Caco-2 (cell line): Measurements from ENCODE around the gene COL21A1. TPM values are rescaled to one million over a fixed set of nuclear protein-coding genes. Genes with fewer than 3 reads are reported as not detected.

Source experiments
- BruUV-seq: library from RNA; stranded (reverse); fragments of 400-500 nt; replicated peaks from 2 replicates; lab custom pipeline; 2021; lab: Mats Ljungman, UMichigan
- CTCF ChIA-PET: fragments of 300-600 bp; sonication (Branson Sonifier 250); formaldehyde crosslinking; loops from one replicate; lab custom pipeline; 2022; ENCODE audit warnings: antibody characterized with exemption; lab: Charles Lee
- POLR2A ChIA-PET: fragments of 300-600 bp; sonication (Branson Sonifier 250); formaldehyde crosslinking; loops from one replicate; lab custom pipeline; 2022; ENCODE audit warnings: antibody characterized with exemption; lab: Charles Lee
- DNase-seq, 2 experiments: peaks; one replicate each; pipeline versions ENCODE4 v3.0.0 to v3.0.0-alpha.2; 2020 to 2022
- H3K27me3 ChIP-seq: replicated peaks from 2 replicates; pipeline ENCODE4 v1.6.0; 2011; ENCODE audit warnings: low read length; ENCODE audit not compliant: control insufficient read depth, insufficient read depth
- H3K36me3 ChIP-seq: 2 replicates; pipeline ENCODE4 v1.5.1; 2011; ENCODE audit warnings: low read length; ENCODE audit not compliant: control insufficient read depth, insufficient read depth
- H3K4me1 ChIP-seq: fragments of 250-450 bp; sonication (Bioruptor Pico); 2 replicates; pipeline ENCODE4 v1.5.1; 2020; ENCODE audit warnings: mild to moderate bottlenecking
- H3K4me3 ChIP-seq: 2 replicates; pipeline ENCODE4 v1.5.1; 2011; ENCODE audit warnings: low read depth, mild to moderate bottlenecking, control low read depth, low read length
- H3K9me3 ChIP-seq: fragments of 250-450 bp; sonication (Bioruptor Pico); 2 replicates; pipeline ENCODE4 v1.5.1; 2020; ENCODE audit warnings: mild to moderate bottlenecking, moderate library complexity
- H3K27ac Mint-ChIP-seq: one replicate; pipeline ENCODE4 v1.8.0; 2022; ENCODE audit warnings: mixed read lengths; ENCODE audit not compliant: unreplicated experiment
- H3K27me3 Mint-ChIP-seq: one replicate; pipeline ENCODE4 v1.8.0; 2022; ENCODE audit warnings: mixed read lengths; ENCODE audit not compliant: insufficient read depth, unreplicated experiment
- H3K36me3 Mint-ChIP-seq: one replicate; pipeline ENCODE4 v1.8.0; 2022; ENCODE audit warnings: mild to moderate bottlenecking, mixed read lengths; ENCODE audit not compliant: insufficient read depth, unreplicated experiment
- H3K4me1 Mint-ChIP-seq: one replicate; pipeline ENCODE4 v1.8.0; 2022; ENCODE audit warnings: low read depth, mixed read lengths; ENCODE audit not compliant: unreplicated experiment
- H3K4me3 Mint-ChIP-seq: one replicate; pipeline ENCODE4 v1.8.0; 2022; ENCODE audit warnings: mild to moderate bottlenecking, moderate library complexity, mixed read lengths; ENCODE audit not compliant: unreplicated experiment
- H3K9me3 Mint-ChIP-seq: one replicate; pipeline ENCODE4 v1.8.0; 2022; ENCODE audit warnings: mixed read lengths; ENCODE audit not compliant: unreplicated experiment
- intact Hi-C: fragments of 100-400 bp; cut with micrococcal nuclease; formaldehyde crosslinking; loops from one replicate; pipeline ENCODE4 v1.10.0; 2022; ENCODE audit not compliant: unreplicated experiment
- total RNA-seq: library from RNA; stranded (reverse); gene quantifications from 2 replicates; pipeline ENCODE4 v1.2.3, GENCODE V29; 2022
- TF ChIP-seq, protein P1 (sequence below), 2 experiments: fragments of 200-600 bp in 1 of 2; IDR thresholded peaks; 1 replicate in 1 of 2; 2 replicates in 1 of 2; pipeline versions ENCODE4 v1.5.1 to v1.8.0; 2011 to 2022; ENCODE audit warnings: antibody characterized with exemption in 1 of 2, control low read depth in 1 of 2, inconsistent platforms in 1 of 2, low read depth in 1 of 2, low read length in 1 of 2, mild to moderate bottlenecking in 1 of 2, moderate library complexity in 1 of 2; ENCODE audit not compliant: insufficient read depth in 1 of 2, severe bottlenecking in 1 of 2, unreplicated experiment in 1 of 2

Gene COL21A1
- total RNA-seq, 1 experiment from 2014 or later: 1.3 TPM

DNA sequence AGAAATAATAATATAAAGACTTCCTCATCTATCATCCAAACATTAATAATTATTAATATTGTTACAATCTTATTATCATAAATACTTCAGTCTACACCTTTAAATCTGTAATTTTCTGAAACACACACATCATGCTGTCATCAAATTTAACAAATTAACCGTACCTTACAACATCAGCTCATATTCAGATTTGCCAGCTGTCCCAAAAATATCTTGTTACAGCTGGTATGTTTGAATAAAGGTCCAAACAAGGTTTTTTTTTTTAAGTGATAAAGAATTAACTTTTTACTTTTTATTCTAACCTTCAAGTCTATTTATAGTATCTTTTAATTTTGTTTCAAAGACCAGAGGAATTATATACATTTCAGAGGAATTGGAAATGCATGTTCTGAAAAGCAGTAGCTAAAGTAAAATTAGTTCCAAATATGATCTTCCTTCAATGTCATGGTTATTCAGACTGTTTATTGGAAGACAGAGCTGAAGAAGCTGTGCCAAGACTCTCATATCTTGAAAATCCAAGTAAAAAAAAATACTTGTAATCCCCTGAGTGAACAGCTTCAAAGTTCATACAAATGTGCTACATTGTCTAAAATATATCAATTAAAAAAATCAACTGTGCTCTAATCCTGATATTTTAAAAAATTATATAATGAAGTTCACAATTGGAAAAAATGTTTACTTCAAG lies 210.3 kb downstream of the COL21A1 start:
- Histone ChIP-seq H3K9me3 (no peaks in the 10 kb centered on the region), H3K27me3 (no peaks in the 10 kb centered on the region), H3K36me3 (no peaks in the 10 kb centered on the region), H3K4me3 (no peak overlapping the region), H3K4me1 (no peaks in the 10 kb centered on the region)
- ChIA-PET POLR2A (no interaction called here), CTCF (no interaction called here)
- Mint-ChIP-seq H3K36me3 (no peaks in the 10 kb centered on the region), H3K4me1 (no peaks in the 10 kb centered on the region), H3K27ac (no peak overlapping the region), H3K27me3 (peaks cover 4% of the 10 kb centered on the region), H3K9me3 (no peaks in the 10 kb centered on the region), H3K4me3 (no peak overlapping the region)
- DNase-seq: no peak
- BruUV-seq: no TSS peak
- TF ChIP-seq, protein P1, sequence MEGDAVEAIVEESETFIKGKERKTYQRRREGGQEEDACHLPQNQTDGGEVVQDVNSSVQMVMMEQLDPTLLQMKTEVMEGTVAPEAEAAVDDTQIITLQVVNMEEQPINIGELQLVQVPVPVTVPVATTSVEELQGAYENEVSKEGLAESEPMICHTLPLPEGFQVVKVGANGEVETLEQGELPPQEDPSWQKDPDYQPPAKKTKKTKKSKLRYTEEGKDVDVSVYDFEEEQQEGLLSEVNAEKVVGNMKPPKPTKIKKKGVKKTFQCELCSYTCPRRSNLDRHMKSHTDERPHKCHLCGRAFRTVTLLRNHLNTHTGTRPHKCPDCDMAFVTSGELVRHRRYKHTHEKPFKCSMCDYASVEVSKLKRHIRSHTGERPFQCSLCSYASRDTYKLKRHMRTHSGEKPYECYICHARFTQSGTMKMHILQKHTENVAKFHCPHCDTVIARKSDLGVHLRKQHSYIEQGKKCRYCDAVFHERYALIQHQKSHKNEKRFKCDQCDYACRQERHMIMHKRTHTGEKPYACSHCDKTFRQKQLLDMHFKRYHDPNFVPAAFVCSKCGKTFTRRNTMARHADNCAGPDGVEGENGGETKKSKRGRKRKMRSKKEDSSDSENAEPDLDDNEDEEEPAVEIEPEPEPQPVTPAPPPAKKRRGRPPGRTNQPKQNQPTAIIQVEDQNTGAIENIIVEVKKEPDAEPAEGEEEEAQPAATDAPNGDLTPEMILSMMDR (IDR thresholded peaks at IDR 0.05; ENCODE audit: insufficient read depth in 1 of 2, low read depth in 1 of 2, low read length in 1 of 2, severe bottlenecking in 1 of 2, unreplicated experiment in 1 of 2): no peak
- intact Hi-C loops: no loop called here

DNA sequence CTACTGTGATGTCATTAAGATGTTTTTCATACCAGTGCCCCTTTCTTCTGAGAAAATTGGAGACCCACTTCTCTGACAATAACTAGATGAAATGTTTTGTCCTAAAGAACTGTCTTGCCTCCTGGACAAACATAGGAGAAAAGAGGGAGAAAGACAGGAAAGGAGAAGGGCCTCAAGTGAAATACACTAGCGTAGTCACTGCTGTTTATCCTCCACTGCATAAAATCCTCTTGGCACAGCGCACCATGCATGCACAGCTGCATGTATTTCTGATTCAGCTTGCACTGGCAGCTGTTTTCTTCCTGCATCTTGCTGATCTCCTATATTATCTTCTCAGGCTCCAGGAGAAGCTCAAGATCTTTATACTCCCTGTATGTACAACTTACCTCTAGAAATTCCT lies 214.0 kb downstream of the COL21A1 start:
- no peaks in the 10 kb centered on the region for H3K27me3 ChIP-seq
- H3K4me3 ChIP-seq: no peak overlapping the region
- POLR2A ChIA-PET: no interaction called here
- H3K4me1 ChIP-seq: no peaks in the 10 kb centered on the region
- no peaks in the 10 kb centered on the region for H3K36me3 ChIP-seq
- intact Hi-C loops: no loop called here
- no peak for DNase-seq
- Mint-ChIP-seq H3K27ac (no peak overlapping the region), H3K4me1 (no peaks in the 10 kb centered on the region), H3K4me3 (no peak overlapping the region), H3K27me3 (peaks cover 8% of the 10 kb centered on the region), H3K9me3 (no peaks in the 10 kb centered on the region), H3K36me3 (no peaks in the 10 kb centered on the region)
- H3K9me3 ChIP-seq: no peaks in the 10 kb centered on the region
- TF ChIP-seq, protein P1 (IDR thresholded peaks at IDR 0.05; ENCODE audit: insufficient read depth in 1 of 2, low read depth in 1 of 2, low read length in 1 of 2, severe bottlenecking in 1 of 2, unreplicated experiment in 1 of 2): no peak
- CTCF ChIA-PET: no interaction called here
- BruUV-seq: no TSS peak

DNA sequence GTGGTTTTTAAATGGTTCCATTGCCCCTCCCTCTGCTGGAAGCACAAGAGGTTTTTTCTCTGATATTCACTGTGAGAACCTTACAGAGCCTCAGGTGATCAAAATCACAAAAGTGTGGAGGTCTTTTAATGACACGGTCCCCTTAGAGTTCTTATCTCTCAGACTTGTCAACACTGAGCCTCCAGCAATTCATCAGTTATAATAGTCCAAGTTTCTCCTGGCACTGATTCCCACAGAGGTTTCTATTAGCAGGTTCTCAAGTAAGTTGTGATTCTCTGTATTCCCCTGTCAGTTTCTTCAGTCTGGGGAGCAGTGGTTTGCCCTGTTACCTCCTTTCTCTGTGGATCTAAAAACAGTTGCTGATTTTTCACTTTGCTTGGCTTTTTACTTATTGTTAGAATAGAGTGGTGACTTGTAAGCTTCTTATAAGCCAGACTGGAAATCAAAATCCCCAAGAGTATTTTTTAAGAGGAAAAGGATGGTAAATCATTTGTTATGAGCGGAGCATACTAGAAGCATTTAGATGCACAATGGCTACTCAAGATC lies 214.6 kb downstream of the COL21A1 start:
- CTCF ChIA-PET: no interaction called here
- H3K36me3 Mint-ChIP-seq: no peaks in the 10 kb centered on the region
- TF ChIP-seq, protein P1 (IDR thresholded peaks at IDR 0.05; ENCODE audit: insufficient read depth in 1 of 2, low read depth in 1 of 2, low read length in 1 of 2, severe bottlenecking in 1 of 2, unreplicated experiment in 1 of 2): no peak
- H3K4me3 Mint-ChIP-seq: no peak overlapping the region
- H3K4me1 Mint-ChIP-seq: no peaks in the 10 kb centered on the region
- H3K9me3 ChIP-seq: no peaks in the 10 kb centered on the region
- no peaks in the 10 kb centered on the region for H3K27me3 ChIP-seq
- BruUV-seq: no TSS peak
- no peak overlapping the region for H3K27ac Mint-ChIP-seq
- H3K4me3 ChIP-seq: no peak overlapping the region
- POLR2A ChIA-PET: no interaction called here
- H3K4me1 ChIP-seq: no peaks in the 10 kb centered on the region
- intact Hi-C loops: no loop called here
- H3K27me3 Mint-ChIP-seq: peaks cover 7% of the 10 kb centered on the region
- DNase-seq: no peak
- H3K36me3 ChIP-seq: no peaks in the 10 kb centered on the region
- H3K9me3 Mint-ChIP-seq: no peaks in the 10 kb centered on the region
